Measurements from ENCODE around the gene ASIC1. TPM values are rescaled to one million over a fixed set of nuclear protein-coding genes. Genes with fewer than 3 reads are reported as not detected.
A peak's percentile ranks its signal among the peaks of the same experiment; 100 is the strongest.

ASIC1 gene
- total and polyA plus RNA-seq, 12 donors = 0.17 to 1.6 (median 0.70) TPM

- Histone ChIP-seq H3K4me3 (no peak overlapping the region), H3K9me3 (no peaks in the 10 kb centered on the region), H3K4me1 (peaks cover 0 to 34% (median 13%) of the 10 kb centered on the region in 9 donors), H3K27me3 (no peaks in the 10 kb centered on the region), H3K27ac (peak overlapping the region in 2 of 10 donors; percentile 23 to 48), H3K36me3 (peaks cover 0 to 66% (median 49%) of the 10 kb centered on the region in 9 donors)
- DNase-seq = no peak
- TF ChIP-seq CTCF (IDR thresholded peaks at IDR 0.05) = no peak
- no peak for ATAC-seq
- intact Hi-C loops (cut with DNase I) = loop anchor here in 6 of 10 donors (2.0 to 10.0 kb wide), 5 partner anchors 23 to 227 kb away; partner anchors contain the start of gene CERS5 (in 2 of the 6)
- 51 to 62% methylated on average over 3 of the region's 3 CpGs for WGBS, 2 donors
Measured at GRCh38 chr12:50087995-50088394, 30.6 kb downstream of the ASIC1 start.

- intact Hi-C loops (cut with DNase I) = loop anchor here in 5 of 10 donors (5.0 to 10.0 kb wide), 4 partner anchors 79 to 226 kb away; partner anchors contain the start of gene CERS5 (in 2 of the 5)
- peaks cover 0 to 34% (median 13%) of the 10 kb centered on the region in 9 donors for H3K4me1 ChIP-seq
- TF ChIP-seq CTCF (IDR thresholded peaks at IDR 0.05) = peak; percentile 50 to 80 (median 78)
- H3K27me3 ChIP-seq = no peaks in the 10 kb centered on the region
- no peaks in the 10 kb centered on the region for H3K9me3 ChIP-seq
- H3K36me3 ChIP-seq = peaks cover 0 to 74% (median 55%) of the 10 kb centered on the region in 9 donors
- no peak overlapping the region for H3K4me3 ChIP-seq
- DNase-seq (peak in 1 of 2 donors; percentile 41), ATAC-seq (peak in 1 of 8 donors; percentile 18)
- 30 to 45% methylated on average over 3 of the region's 3 CpGs for WGBS, 2 donors
- peak overlapping the region in 2 of 10 donors; percentile 23 to 48 for H3K27ac ChIP-seq
Measured at GRCh38 chr12:50088577-50089335, 31.4 kb downstream of the ASIC1 start.

- no peak for TF ChIP-seq CTCF (IDR thresholded peaks at IDR 0.05)
- intact Hi-C loops (cut with DNase I) = loop anchor here in 5 of 10 donors (5.0 to 10.0 kb wide), 4 partner anchors 78 to 225 kb away; partner anchors contain the start of gene CERS5 (in 2 of the 5)
Measured at GRCh38 chr12:50089730-50090129, 32.3 kb downstream of the ASIC1 start.

GRCh38 chr12:50090391-50090790 lies 33.0 kb downstream of the ASIC1 start:
- Histone ChIP-seq H3K36me3 (peaks cover 0 to 90% (median 71%) of the 10 kb centered on the region in 9 donors), H3K27ac (no peak overlapping the region), H3K4me1 (peaks cover 0 to 28% (median 8%) of the 10 kb centered on the region in 9 donors), H3K9me3 (no peaks in the 10 kb centered on the region), H3K27me3 (no peaks in the 10 kb centered on the region), H3K4me3 (no peak overlapping the region)
- intact Hi-C loops (cut with DNase I) = no loop called here
- TF ChIP-seq CTCF (IDR thresholded peaks at IDR 0.05) = no peak
- no peak for ATAC-seq
- 81 to 84% methylated on average over 5 of the region's 5 CpGs for WGBS, 2 donors
- no peak for DNase-seq

More at GRCh38 chr12:50089730-50090129, 32.3 kb downstream of the ASIC1 start:
- peaks cover 0 to 28% (median 8%) of the 10 kb centered on the region in 9 donors for H3K4me1 ChIP-seq
- ATAC-seq (no peak), DNase-seq (no peak)
- WGBS, 2 donors = 95 to 97% methylated on average over 7 of the region's 7 CpGs
- H3K27ac ChIP-seq = no peak overlapping the region
- H3K36me3 ChIP-seq = peaks cover 0 to 84% (median 65%) of the 10 kb centered on the region in 9 donors
- no peak overlapping the region for H3K4me3 ChIP-seq
- H3K27me3 ChIP-seq = no peaks in the 10 kb centered on the region
- no peaks in the 10 kb centered on the region for H3K9me3 ChIP-seq

All from heart right ventricle (tissue), 16 donors.